GM18519 (cell line): ENCODE measurements around the gene ZNF276.
"Not testable (repeated sequence)": the region's sequence is repeated elsewhere in the genome, so short reads cannot be mapped to it uniquely, and the experiment has no call there.

Source experiments
- ATAC-seq: cut with Tn5 transposase; IDR thresholded peaks from one replicate; pipeline ENCODE4 v1.9.1; 2021; ENCODE audit warnings: mild to moderate bottlenecking, moderate library complexity; ENCODE audit not compliant: unreplicated experiment, low FRiP score

Gene ZNF276

GRCh38 chr16:89720813-89721545, at the start of gene ZNF276, which contains the start of gene VPS9D1:
ZNF276 (plus strand) TSS chr16:89721537; CDS start chr16:89721641, 104 bp downstream.
VPS9D1 (minus strand) TSS chr16:89720898; CDS start chr16:89720861, 37 bp downstream.
- no peak for ATAC-seq

DNA sequence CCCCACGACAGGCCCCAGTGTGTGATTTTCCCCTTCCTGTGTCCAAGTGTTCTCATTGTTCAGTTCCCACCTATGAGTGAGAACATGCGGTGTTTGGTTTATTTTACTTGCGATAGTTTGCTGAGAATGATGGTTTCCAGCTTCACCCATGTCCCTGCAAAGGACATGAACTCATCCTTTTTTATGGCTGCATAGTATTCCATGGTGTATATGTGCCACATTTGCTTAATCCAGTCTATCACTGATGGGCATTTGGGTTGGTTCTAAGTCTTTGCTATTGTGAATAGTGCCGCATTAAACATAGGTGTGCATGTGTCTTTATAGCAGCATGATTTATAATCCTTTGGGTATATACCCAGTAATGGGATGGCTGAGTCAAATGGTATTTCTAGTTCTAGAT, 49.8 kb upstream of the ZNF276 start:
- not testable (repeated sequence) for ATAC-seq

GRCh38 chr16:89672177-89672941, 49.0 kb upstream of the ZNF276 start:
- no peak for ATAC-seq

- ATAC-seq = no peak
Observed at GRCh38 chr16:89678258-89678657, 43.1 kb upstream of the ZNF276 start.

DNA sequence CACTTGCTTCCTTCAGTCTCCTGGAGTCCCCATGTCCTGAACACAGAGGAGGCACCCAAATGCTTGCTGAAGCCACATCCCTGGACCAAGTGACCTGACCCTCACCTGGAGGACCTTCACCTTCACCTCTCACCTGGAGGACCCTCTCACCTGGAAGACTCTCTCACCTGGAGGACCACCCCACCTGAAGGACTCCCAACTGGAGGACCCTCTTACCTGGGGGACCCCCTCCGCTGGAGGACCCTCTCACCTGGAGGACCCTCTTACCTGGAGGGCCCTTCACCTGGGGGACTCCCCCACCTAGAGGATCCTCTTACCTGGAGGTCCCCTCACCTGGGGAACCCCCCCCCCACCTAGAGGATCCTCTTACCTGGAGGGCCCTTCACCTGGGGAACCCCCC, 35.4 kb upstream of the ZNF276 start:
- ATAC-seq = no peak

GRCh38 chr16:89686520-89687091, 34.7 kb upstream of the ZNF276 start, which contains the start of gene CDK10:
CDK10 (plus strand) TSS chr16:89686689; CDS start chr16:89686711, 22 bp downstream.
- peak; percentile 75 for ATAC-seq

- peak; percentile 7 for ATAC-seq
Observed at GRCh38 chr16:89687092-89687940, 34.0 kb upstream of the ZNF276 start.

GRCh38 chr16:89688395-89688794, 32.9 kb upstream of the ZNF276 start:
- no peak for ATAC-seq

- no peak for ATAC-seq
Observed at GRCh38 chr16:89689142-89689541, 32.2 kb upstream of the ZNF276 start.

DNA sequence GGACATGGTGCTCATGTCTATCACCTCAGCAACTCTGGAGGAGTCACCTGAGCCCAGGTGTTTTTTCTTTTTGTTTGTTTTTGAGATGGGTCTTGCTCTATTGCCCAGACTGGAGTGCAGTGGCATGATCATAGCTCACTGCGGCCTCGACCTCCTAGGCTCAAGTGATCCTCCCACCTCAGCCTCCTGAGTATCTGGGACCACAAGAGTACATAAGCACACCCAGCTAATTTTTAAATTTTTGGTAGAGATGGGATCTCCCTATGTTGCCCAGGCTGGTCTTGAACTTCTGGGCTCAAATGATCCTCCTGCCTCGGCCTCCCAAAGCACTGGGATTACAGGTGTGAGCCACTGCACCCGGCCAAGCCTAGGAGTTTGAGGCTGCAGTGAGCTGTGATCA, 31.7 kb upstream of the ZNF276 start:
- not testable (repeated sequence) for ATAC-seq

GRCh38 chr16:89690392-89690901, 30.9 kb upstream of the ZNF276 start:
- ATAC-seq = no peak

DNA sequence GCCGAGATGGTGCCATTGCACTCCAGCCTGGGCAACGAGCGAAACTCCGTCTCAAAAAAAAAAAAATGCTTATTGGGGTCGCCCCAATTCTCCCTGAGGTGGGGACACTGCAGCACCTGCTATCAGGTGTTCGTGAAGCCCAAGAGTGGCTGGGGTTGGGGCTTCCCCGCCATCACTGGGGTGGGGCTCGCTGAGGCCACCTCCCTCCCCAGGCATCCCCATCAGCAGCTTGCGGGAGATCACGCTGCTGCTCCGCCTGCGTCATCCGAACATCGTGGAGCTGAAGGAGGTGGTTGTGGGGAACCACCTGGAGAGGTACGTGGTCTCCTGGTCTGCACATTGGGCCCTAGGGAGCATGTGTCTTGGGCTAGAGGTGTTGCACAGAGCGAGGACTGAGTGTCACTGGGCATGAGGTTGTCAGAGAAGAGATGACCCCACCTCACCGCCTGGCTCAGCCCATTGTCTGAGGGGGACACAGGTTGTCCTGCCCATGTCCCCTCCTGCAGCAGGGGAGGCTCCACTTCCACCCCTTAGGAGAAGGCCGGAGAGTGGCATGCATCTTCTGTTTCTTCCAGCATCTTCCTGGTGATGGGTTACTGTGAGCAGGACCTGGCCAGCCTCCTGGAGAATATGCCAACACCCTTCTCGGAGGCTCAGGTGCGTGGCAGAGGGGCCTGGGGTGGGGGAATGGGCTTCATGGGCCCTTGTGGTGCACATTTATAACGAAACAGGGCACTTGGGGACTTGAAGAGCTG, 29.9 kb upstream of the ZNF276 start:
- no peak for ATAC-seq

DNA sequence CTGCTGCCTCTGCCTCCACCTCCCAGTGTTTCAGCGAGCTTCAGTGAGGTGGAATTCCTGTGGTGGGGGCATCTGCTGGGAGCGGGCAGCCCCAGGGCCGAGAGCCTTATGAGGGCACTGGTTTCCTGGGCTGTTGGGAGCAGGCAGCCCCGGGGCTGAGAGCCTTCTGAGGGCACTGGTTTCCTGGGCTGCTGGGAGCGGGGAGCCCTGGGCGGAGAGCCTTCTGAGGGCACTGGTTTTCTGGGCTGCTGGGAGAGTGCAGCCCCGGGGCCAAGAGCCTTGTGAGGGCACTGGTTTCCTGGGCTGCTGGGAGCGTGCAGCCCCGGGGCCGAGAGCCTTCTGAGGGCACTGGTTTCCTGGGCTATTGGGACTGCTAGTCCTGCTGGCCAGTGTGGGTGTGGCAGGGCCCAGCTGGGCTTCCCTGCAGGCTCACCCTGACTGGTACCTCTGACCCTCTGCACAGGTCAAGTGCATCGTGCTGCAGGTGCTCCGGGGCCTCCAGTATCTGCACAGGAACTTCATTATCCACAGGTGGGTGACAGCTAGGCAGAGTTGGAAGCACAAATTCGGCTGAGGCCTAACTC, 29.3 kb upstream of the ZNF276 start:
- no peak for ATAC-seq

DNA sequence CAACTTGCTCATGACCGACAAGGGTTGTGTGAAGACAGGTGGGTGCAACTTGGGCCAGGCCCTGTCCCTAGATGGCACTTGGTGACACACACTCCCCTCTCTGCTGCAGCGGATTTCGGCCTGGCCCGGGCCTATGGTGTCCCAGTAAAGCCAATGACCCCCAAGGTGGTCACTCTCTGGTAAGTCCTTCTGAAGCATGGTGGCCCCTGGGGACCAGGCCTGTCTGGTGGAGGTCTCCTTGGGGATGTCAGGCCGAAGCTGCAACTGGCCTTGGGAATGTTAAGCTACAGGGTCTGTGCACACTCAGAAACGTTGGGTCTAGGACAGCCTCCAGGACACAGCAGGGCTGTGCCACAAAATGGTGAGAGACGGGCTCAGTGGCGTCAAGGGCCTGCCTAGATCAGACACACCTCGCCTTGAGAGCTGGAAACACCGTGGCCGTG, 28.0 kb upstream of the ZNF276 start:
- no peak for ATAC-seq

- no peak for ATAC-seq
Observed at GRCh38 chr16:89693931-89694783, 27.2 kb upstream of the ZNF276 start.

GRCh38 chr16:89694784-89695085, 26.6 kb upstream of the ZNF276 start:
- ATAC-seq = not testable (repeated sequence)

DNA sequence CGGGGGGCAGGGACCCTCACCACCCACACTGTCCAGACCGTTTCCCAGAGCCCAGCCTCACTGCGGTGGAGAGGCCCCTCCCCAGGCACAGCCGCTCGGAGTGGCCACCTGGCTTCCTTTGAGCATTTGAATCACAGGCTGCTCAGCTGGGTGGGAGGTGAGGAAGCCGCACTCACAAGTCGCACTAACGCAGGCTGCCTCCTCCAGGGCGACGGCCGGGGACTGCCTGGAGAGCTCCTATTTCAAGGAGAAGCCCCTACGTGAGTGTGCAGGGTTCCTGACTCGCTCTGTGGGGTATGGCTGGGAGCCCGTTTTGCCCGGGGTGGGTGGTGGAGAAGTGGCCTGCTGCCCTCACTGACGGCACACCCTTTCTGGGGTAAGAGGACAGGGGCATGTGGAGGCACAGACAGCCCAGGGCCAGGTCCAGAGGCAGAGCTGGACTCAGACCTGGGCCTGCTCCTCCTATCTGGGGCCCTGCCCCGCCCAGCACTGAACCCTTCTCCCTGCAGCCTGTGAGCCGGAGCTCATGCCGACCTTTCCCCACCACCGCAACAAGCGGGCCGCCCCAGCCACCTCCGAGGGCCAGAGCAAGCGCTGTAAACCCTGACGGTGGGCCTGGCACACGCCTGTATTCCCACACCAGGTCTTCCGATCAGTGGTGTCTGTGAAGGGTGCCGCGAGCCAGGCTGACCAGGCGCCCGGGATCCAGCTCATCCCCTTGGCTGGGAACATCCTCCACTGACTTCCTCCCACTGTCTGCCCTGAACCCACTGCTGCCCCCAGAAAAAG, 26.1 kb upstream of the ZNF276 start:
- ATAC-seq = no peak
